Activated CD8-positive, alpha-beta memory T cell treated with anti-CD3 and anti-CD28 coated beads for 36 hours (primary cell): ENCODE results near the gene SCYGR3. TPM values are rescaled to one million over a fixed set of nuclear protein-coding genes. Genes with fewer than 3 reads are reported as not detected.

ENCODE experiments used
- CTCF ChIA-PET: fragments of 350-600 bp; sonication (Branson Sonifier 250); formaldehyde crosslinking; loops from one replicate; lab custom pipeline; 2021; ENCODE audit warnings: antibody characterized with exemption; lab: Charles Lee
- POLR2A ChIA-PET: fragments of 350-600 bp; sonication (Branson Sonifier 250); formaldehyde crosslinking; loops from one replicate; lab custom pipeline; 2021; ENCODE audit warnings: antibody characterized with exemption; lab: Charles Lee
- total RNA-seq, 2 experiments: library from RNA; stranded (reverse); gene quantifications; one replicate each; pipeline ENCODE4 v1.2.3, GENCODE V29; 2021

The SCYGR3 gene
- total RNA-seq, 2 experiments from 2014 or later, result not detected

GRCh38 chr2:227576110-227576509 is 38.5 kb downstream of the SCYGR3 start:
- POLR2A ChIA-PET, result no interaction called here
- CTCF ChIA-PET, result no interaction called here

- ChIA-PET POLR2A (no interaction called here), CTCF (no interaction called here)
Measured at GRCh38 chr2:227570615-227571014, 44.0 kb downstream of the SCYGR3 start.

GRCh38 chr2:227568852-227569169 is 45.8 kb downstream of the SCYGR3 start:
- ChIA-PET POLR2A (no interaction called here), CTCF (no interaction called here)

- POLR2A ChIA-PET, result no interaction called here
- CTCF ChIA-PET, result no interaction called here
Measured at GRCh38 chr2:227566012-227566411, 48.6 kb downstream of the SCYGR3 start.

DNA sequence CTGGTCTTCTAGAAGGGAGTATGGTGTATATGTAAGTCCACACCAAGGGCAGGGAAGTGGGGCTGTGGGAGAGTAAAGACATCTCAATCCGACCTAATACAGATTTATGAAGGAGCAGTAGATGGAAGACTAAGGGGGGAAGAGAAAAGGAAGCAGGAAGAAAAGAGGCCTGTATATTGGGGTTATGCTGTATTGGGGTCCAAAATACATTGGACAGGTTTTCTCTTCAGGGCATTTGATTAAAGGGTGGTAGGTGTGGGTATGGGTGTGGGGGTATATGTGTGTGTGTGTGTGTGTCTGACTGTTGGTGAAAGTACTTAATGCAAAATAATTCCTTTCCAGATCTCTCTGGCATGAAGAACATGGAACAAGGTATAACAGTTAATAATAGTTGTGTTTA is 49.6 kb downstream of the SCYGR3 start:
- ChIA-PET CTCF (no interaction called here), POLR2A (no interaction called here)

Other genes starting within 250 kb of the SCYGR3 start
- not detected for gene TM4SF20, start 235.5 kb downstream of the SCYGR3 start, total RNA-seq
- not detected for gene SCYGR1, start 226.9 kb downstream of the SCYGR3 start, total RNA-seq
- gene AGFG1, start 142.7 kb downstream of the SCYGR3 start, total RNA-seq, result 100 to 1,000 TPM; 142 to 148 TPM
- gene SCYGR2, start 15.9 kb downstream of the SCYGR3 start, total RNA-seq, result not detected
- gene SCYGR4, start 2.7 kb upstream of the SCYGR3 start, total RNA-seq, result not detected
- gene SCYGR5, start 52.0 kb upstream of the SCYGR3 start, total RNA-seq, result not detected
- not detected for gene SLC19A3, start 103.2 kb upstream of the SCYGR3 start, total RNA-seq
- not detected for gene SCYGR6, start 109.9 kb upstream of the SCYGR3 start, total RNA-seq
- gene SCYGR7, start 113.5 kb upstream of the SCYGR3 start, total RNA-seq, result not detected
- not detected for gene SCYGR8, start 131.1 kb upstream of the SCYGR3 start, total RNA-seq
- 1 to 10 TPM; 5.7 to 6.0 TPM for gene CCL20, start 199.0 kb upstream of the SCYGR3 start, total RNA-seq